SKM-1 treated with dmso at 0.1 percent for 144 hours (cell line): ENCODE data around the gene CTPS2.

Experiments used
- DNase-seq: peaks from one replicate; lab custom pipeline; 2025; ENCODE audit not compliant: unreplicated experiment; lab: John Stamatoyannopoulos, UW

The CTPS2 gene

GRCh38 chrX:16566571-16566970 is 145.9 kb downstream of the CTPS2 start:
- DNase-seq: no peak

DNA sequence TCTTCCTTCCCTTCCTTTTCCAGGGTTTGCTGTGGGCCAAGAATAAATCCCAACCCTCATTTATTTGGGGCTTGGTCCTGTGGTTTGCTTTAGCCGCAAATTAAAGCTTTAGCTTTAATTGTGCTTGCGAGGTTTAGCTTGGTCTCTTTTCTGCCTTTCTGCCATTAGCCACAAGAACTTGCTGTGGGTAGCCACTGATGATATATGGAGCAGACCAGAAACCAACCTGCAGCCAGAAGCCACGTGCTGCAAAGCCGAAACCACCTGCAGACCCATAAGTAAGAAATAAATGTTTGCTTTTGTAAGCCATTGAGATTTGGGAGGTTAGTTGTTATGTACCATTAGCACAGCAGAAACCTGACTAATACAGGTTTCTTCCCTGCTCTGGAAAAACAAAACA is 152.3 kb downstream of the CTPS2 start:
- no peak for DNase-seq

DNA sequence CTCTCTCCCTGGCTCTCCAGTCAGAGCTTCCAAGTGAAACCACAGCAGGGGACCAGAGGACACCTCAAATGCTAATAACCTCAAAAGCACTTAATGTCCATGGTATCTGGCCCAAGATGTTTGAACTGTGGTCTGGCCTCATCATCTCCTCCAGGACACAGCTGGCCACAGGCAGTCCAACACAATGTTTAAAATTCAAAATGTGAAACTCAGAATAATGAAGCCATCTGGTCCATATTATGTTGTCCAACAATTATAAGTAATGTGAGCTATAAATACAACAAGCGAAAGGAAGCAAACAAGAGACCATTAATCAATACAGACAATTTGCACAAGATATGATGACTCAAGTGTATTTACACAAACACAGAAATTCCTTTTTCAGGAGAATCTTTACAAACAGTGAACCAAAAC is 153.3 kb downstream of the CTPS2 start:
- DNase-seq: no peak

DNA sequence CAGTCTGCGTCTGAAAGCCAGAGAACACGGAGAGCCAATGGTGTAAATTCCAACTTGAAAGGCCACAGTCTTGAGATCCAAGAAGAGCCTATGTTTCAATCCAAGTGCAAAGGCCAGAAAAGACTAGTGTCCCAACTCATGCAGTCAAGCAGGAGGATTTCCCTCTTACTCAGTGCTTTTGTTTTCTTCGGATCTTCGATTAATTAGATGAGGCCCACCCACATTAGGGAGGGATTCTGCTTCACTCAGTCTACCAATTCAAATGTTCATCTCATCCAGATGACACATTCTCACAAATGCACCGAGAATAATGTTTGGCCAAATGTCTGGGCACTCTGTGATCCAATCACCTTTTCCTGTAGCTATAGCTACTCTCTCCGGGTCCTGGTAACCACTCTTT is 154.0 kb downstream of the CTPS2 start:
- no peak for DNase-seq

- DNase-seq: no peak
These were observed 159.9 kb downstream of the CTPS2 start for GRCh38 chrX:16552546-16552945.

DNA sequence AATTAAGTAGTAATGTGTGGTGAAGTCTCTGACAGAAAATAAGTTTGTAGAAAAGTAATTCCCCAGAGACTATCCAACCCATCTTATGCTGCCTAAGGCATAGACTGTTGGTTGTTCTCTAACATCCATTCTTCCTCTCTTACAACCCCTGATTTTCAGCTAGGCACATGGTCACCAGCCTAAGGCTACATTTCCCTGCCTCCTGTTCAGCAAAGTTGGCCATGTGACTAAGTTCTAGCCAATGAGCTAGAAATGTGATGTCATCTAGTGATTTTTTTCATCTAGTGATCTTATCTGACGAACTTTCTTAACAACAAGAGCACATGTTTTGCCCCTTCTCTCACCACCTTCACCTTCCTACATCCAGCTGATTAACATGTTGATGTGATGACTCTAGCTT is 164.8 kb downstream of the CTPS2 start:
- no peak for DNase-seq

GRCh38 chrX:16544969-16545368 is 167.5 kb downstream of the CTPS2 start:
- no peak for DNase-seq
